GM12878 (cell line): ENCODE results near the gene DMRTC2.

Experiments used
- BACH1 ChIP-seq: fragments of 450-650 bp; IDR thresholded peaks from 2 replicates; pipeline ENCODE4 v1.6.1; 2017; ENCODE audit warnings: mild to moderate bottlenecking, borderline replicate concordance
- CREM ChIP-seq: IDR thresholded peaks from 2 replicates; pipeline ENCODE4 v1.6.1; 2014; ENCODE audit warnings: antibody characterized with exemption, low read depth
- CTCF ChIP-seq, 3 experiments: IDR thresholded peaks in 2 of 3; conservative IDR thresholded peaks in 1 of 3; 2 replicates each; pipeline ENCODE4 v1.5.1; 2011; ENCODE audit warnings: low read depth in 3 of 3, low read length in 3 of 3, mild to moderate bottlenecking in 3 of 3, control low read depth in 2 of 3, moderate library complexity in 2 of 3, inconsistent platforms in 1 of 3, mixed read lengths in 1 of 3; ENCODE audit not compliant: control insufficient read depth in 2 of 3, insufficient read depth in 1 of 3; ENCODE audit errors: extremely low read depth in 1 of 3
- EP300 ChIP-seq, 2 experiments: fragments of 150-350 bp in 1 of 2; IDR thresholded peaks; 2 replicates each; pipeline ENCODE4 v1.6.1; 2011 to 2012; ENCODE audit warnings: low read depth in 2 of 2, low read length in 2 of 2, borderline replicate concordance in 1 of 2, improper control_type of control experiment in 1 of 2, inconsistent platforms in 1 of 2; ENCODE audit not compliant: control insufficient read depth in 1 of 2
- IRF3 ChIP-seq: fragments of 450-650 bp; IDR thresholded peaks from 2 replicates; pipeline ENCODE4 v1.6.1; 2014; ENCODE audit warnings: mild to moderate bottlenecking
- MEF2A ChIP-seq: IDR thresholded peaks from 2 replicates; pipeline ENCODE4 v1.6.1; 2011; ENCODE audit warnings: low read depth, mild to moderate bottlenecking, low read length, moderate library complexity; ENCODE audit not compliant: insufficient read depth
- POLR2AphosphoS5 ChIP-seq: IDR thresholded peaks from 2 replicates; pipeline ENCODE4 v1.6.1; 2011; ENCODE audit warnings: mild to moderate bottlenecking, low read length, inconsistent platforms
- REST ChIP-seq: IDR thresholded peaks from 2 replicates; pipeline ENCODE4 v1.6.1; 2012; ENCODE audit warnings: mild to moderate bottlenecking, low read depth, low read length
- SPI1 ChIP-seq: IDR thresholded peaks from 2 replicates; pipeline ENCODE4 v1.6.1; 2011; ENCODE audit warnings: low read depth, mild to moderate bottlenecking, low read length, moderate library complexity, borderline replicate concordance; ENCODE audit not compliant: insufficient read depth
- YY1 ChIP-seq: IDR thresholded peaks from 2 replicates; pipeline ENCODE4 v1.6.1; 2011; ENCODE audit warnings: low read depth, mild to moderate bottlenecking, low read length
- ZBTB40 ChIP-seq: fragments of 450-650 bp; IDR thresholded peaks from 2 replicates; pipeline ENCODE4 v1.6.1; 2016; ENCODE audit warnings: mild to moderate bottlenecking, moderate library complexity, borderline replicate concordance
- ZNF274 ChIP-seq: IDR thresholded peaks from one replicate; pipeline ENCODE4 v1.8.0; 2011; ENCODE audit not compliant: insufficient read length, insufficient read depth

- TF ChIP-seq POLR2AphosphoS5 (no peak), ZNF274 (no peak), ZBTB40 (no peak), IRF3 (no peak), EP300 (IDR thresholded peaks at IDR 0.05; ENCODE audit: borderline replicate concordance in 1 of 2, control insufficient read depth in 1 of 2, low read depth in 2 of 2, low read length in 2 of 2) (no peak), MEF2A (no peak), CTCF (IDR thresholded peaks at IDR 0.05 in 2 of 3, conservative IDR thresholded peaks at IDR 0.05 in 1 of 3; ENCODE audit: control insufficient read depth in 2 of 3, extremely low read depth in 1 of 3, insufficient read depth in 1 of 3, low read depth in 3 of 3, low read length in 3 of 3) (no peak), REST (no peak), BACH1 (no peak), YY1 (no peak), CREM (no peak), SPI1 (no peak)
Observed at GRCh38 chr19:41896581-41896942, 51.7 kb downstream of the DMRTC2 start.
